Mammary epithelial cell (primary cell): Measurements from ENCODE around the gene VSIG2.

Source experiments
- EZH2 ChIP-seq: IDR thresholded peaks from 2 replicates; pipeline ENCODE4 v1.6.1; 2012; ENCODE audit warnings: low read length, inconsistent platforms, borderline replicate concordance
- TF ChIP-seq, protein P1 (sequence below), 2 donors: IDR thresholded peaks in 1 of 2; conservative IDR thresholded peaks in 1 of 2; 2 replicates each; pipeline ENCODE4 v1.5.1; 2011 to 2012; ENCODE audit warnings: inconsistent platforms in 2 of 2, low read length in 2 of 2, mild to moderate bottlenecking in 2 of 2, control low read depth in 1 of 2, low read depth in 1 of 2; ENCODE audit not compliant: insufficient read depth in 1 of 2; ENCODE audit errors: extremely low read depth in 1 of 2

DNA sequence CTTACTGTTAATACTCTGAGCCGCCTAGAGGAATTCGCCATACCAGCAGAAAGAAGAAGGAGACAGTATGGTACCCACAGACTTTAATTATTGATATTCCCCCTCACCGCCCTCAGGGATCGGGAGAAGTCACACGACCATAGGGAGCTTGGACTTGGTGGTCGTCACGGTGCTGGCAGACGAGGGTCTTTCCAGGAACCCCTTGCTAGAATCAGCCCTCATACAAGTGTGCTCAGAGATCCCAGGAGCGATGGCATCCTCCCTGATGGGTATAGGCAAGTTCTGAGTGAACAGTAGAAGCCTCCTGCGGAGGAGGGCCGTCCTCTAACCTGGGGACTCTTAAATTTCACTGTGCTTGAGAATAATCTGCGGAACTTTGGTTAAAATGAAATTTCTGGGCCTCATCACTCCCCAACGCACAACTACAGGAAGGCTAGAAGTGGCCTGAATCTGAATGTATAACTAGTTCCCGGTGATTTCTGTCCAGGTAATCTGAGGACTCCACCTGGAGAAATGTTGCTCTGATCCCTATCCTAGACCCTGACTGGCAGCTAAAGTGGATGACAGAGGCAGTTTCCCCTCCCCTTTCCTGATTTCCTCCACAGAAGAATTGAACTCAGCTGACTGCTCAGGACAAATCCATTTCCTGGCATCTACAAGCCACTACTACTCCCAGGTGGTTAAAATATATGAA is 4.5 kb downstream of the VSIG2 start:
- TF ChIP-seq, protein P1, sequence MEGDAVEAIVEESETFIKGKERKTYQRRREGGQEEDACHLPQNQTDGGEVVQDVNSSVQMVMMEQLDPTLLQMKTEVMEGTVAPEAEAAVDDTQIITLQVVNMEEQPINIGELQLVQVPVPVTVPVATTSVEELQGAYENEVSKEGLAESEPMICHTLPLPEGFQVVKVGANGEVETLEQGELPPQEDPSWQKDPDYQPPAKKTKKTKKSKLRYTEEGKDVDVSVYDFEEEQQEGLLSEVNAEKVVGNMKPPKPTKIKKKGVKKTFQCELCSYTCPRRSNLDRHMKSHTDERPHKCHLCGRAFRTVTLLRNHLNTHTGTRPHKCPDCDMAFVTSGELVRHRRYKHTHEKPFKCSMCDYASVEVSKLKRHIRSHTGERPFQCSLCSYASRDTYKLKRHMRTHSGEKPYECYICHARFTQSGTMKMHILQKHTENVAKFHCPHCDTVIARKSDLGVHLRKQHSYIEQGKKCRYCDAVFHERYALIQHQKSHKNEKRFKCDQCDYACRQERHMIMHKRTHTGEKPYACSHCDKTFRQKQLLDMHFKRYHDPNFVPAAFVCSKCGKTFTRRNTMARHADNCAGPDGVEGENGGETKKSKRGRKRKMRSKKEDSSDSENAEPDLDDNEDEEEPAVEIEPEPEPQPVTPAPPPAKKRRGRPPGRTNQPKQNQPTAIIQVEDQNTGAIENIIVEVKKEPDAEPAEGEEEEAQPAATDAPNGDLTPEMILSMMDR (conservative IDR thresholded peaks at IDR 0.05 in 1 of 2, IDR thresholded peaks at IDR 0.05 in 1 of 2; ENCODE audit: extremely low read depth in 1 of 2, insufficient read depth in 1 of 2, low read depth in 1 of 2, low read length in 2 of 2) = no peak
- no peak for TF ChIP-seq EZH2
